ENCODE measurements around the gene RBFOX2.
"Not testable (repeated sequence)": the region's sequence is repeated elsewhere in the genome, so short reads cannot be mapped to it uniquely, and the experiment has no call there.

Gene RBFOX2

GRCh38 chr22:36028646-36029405, at the start of gene RBFOX2:
Gene RBFOX2 (minus strand): TSS chr22:36028824. CDS start chr22:36028425, 399 bp downstream.
- DNase-seq (ENCODE audit: low spot score), result peak; percentile 94

GRCh38 chr22:36077271-36077670, 48.6 kb upstream of the RBFOX2 start:
- DNase-seq (ENCODE audit: low spot score), result no peak

GRCh38 chr22:36075724-36076123, 47.1 kb upstream of the RBFOX2 start:
- no peak for DNase-seq (ENCODE audit: low spot score)

GRCh38 chr22:36075230-36075629, 46.6 kb upstream of the RBFOX2 start:
- no peak for DNase-seq (ENCODE audit: low spot score)

- no peak for DNase-seq (ENCODE audit: low spot score)
Observed at GRCh38 chr22:36073476-36073875, 44.9 kb upstream of the RBFOX2 start.

GRCh38 chr22:36070645-36071044, 42.0 kb upstream of the RBFOX2 start:
- DNase-seq (ENCODE audit: low spot score), result not testable (repeated sequence)

GRCh38 chr22:36069368-36069767, 40.7 kb upstream of the RBFOX2 start:
- DNase-seq (ENCODE audit: low spot score), result no peak

- no peak for DNase-seq (ENCODE audit: low spot score)
Observed at GRCh38 chr22:36068776-36069344, 40.2 kb upstream of the RBFOX2 start.

GRCh38 chr22:36067235-36067558, 38.6 kb upstream of the RBFOX2 start:
- DNase-seq (ENCODE audit: low spot score), result no peak

GRCh38 chr22:36065775-36066544, 37.3 kb upstream of the RBFOX2 start:
- peak; percentile 86 for DNase-seq (ENCODE audit: low spot score)

- no peak for DNase-seq (ENCODE audit: low spot score)
Observed at GRCh38 chr22:36065462-36065774, 36.8 kb upstream of the RBFOX2 start.

- no peak for DNase-seq (ENCODE audit: low spot score)
Observed at GRCh38 chr22:36064358-36064757, 35.7 kb upstream of the RBFOX2 start.

GRCh38 chr22:36056980-36057379, 28.4 kb upstream of the RBFOX2 start:
- DNase-seq (ENCODE audit: low spot score), result no peak

GRCh38 chr22:36055376-36056295, 27.0 kb upstream of the RBFOX2 start:
- DNase-seq (ENCODE audit: low spot score), result no peak

GRCh38 chr22:36054446-36054845, 25.8 kb upstream of the RBFOX2 start:
- DNase-seq (ENCODE audit: low spot score), result not testable (repeated sequence)

GRCh38 chr22:36053242-36054147, 24.9 kb upstream of the RBFOX2 start:
- no peak for DNase-seq (ENCODE audit: low spot score)

- DNase-seq (ENCODE audit: low spot score), result no peak
Observed at GRCh38 chr22:36052505-36052941, 23.9 kb upstream of the RBFOX2 start.

GRCh38 chr22:36049678-36049997, 21.0 kb upstream of the RBFOX2 start:
- DNase-seq (ENCODE audit: low spot score), result no peak

GRCh38 chr22:36048911-36049677, 20.5 kb upstream of the RBFOX2 start:
- no peak for DNase-seq (ENCODE audit: low spot score)

GRCh38 chr22:36044517-36044916, 15.9 kb upstream of the RBFOX2 start:
- DNase-seq (ENCODE audit: low spot score), result not testable (repeated sequence)
